ENCODE measurements around the gene BACH1. TPM values are rescaled to one million over a fixed set of nuclear protein-coding genes. Genes with fewer than 3 reads are reported as not detected.

The BACH1 gene
- total RNA-seq, 1 donor from 2014 or later = 83.2 TPM

DNA sequence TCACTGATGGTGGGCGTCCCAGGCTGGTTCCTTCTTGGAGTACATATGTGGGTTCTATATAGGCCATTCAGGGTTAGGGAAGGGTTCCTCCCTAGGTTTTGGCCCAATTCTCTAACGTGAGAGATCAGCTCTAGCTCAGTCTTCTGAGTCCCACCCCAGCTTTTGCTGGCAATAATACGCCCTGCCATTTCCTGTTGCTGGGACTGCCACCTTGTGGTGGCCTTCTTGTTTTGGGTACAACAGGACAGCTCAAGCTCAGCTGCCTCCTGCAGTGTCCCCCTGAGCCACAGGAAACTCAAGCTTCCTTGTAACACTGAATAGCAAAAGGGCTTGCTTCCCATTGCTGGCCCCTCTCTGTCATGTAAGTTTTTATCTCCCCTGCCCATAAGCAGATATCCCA, 77.8 kb downstream of the BACH1 start:
- Mint-ChIP-seq H3K4me1 (ENCODE audit: low read depth) (peaks cover under 1% of the 10 kb centered on the region), H3K9me3 (ENCODE audit: low read depth) (no peaks in the 10 kb centered on the region), H3K27ac (no peak overlapping the region)

DNA sequence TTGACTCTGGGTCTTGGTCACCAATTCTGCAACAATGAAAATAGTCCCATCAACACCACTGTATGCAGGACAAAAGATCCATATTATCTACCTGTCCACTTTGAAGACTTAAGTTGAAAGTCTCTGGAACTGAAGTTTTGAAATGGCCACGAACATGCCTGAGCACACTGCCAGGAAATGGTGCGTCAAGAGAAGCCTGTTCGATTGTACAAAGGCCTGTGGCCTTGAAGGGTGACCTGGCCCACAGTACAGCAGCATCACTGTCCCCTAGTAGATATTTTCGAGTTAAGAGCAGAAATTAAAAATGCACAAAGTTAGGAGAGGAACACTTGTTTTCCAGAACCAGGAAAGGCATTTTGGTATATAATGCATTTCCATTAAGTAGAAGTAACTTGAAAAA, 78.5 kb downstream of the BACH1 start:
- H3K36me3 Mint-ChIP-seq (ENCODE audit: insufficient read depth) = peaks cover 7% of the 10 kb centered on the region
- TF ChIP-seq, protein P1, sequence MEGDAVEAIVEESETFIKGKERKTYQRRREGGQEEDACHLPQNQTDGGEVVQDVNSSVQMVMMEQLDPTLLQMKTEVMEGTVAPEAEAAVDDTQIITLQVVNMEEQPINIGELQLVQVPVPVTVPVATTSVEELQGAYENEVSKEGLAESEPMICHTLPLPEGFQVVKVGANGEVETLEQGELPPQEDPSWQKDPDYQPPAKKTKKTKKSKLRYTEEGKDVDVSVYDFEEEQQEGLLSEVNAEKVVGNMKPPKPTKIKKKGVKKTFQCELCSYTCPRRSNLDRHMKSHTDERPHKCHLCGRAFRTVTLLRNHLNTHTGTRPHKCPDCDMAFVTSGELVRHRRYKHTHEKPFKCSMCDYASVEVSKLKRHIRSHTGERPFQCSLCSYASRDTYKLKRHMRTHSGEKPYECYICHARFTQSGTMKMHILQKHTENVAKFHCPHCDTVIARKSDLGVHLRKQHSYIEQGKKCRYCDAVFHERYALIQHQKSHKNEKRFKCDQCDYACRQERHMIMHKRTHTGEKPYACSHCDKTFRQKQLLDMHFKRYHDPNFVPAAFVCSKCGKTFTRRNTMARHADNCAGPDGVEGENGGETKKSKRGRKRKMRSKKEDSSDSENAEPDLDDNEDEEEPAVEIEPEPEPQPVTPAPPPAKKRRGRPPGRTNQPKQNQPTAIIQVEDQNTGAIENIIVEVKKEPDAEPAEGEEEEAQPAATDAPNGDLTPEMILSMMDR (IDR thresholded peaks at IDR 0.05; ENCODE audit: unreplicated experiment) = no peak
- H3K4me1 Mint-ChIP-seq (ENCODE audit: low read depth) = peaks cover 8% of the 10 kb centered on the region
- H3K9me3 Mint-ChIP-seq (ENCODE audit: low read depth) = no peaks in the 10 kb centered on the region
- H3K27ac Mint-ChIP-seq = no peak overlapping the region
- no peaks in the 10 kb centered on the region for H3K27me3 Mint-ChIP-seq
- DNase-seq (ENCODE audit: low spot score, unreplicated experiment) = no peak
- no peak overlapping the region for H3K4me3 Mint-ChIP-seq (ENCODE audit: low read depth)

More for the DNA sequence above, 77.8 kb downstream of the BACH1 start:
- H3K36me3 Mint-ChIP-seq (ENCODE audit: insufficient read depth) = peaks cover 7% of the 10 kb centered on the region
- TF ChIP-seq, protein P1 (IDR thresholded peaks at IDR 0.05; ENCODE audit: unreplicated experiment) = peak; percentile 48
- no peaks in the 10 kb centered on the region for H3K27me3 Mint-ChIP-seq
- no peak overlapping the region for H3K4me3 Mint-ChIP-seq (ENCODE audit: low read depth)
- DNase-seq (ENCODE audit: low spot score, unreplicated experiment) = no peak

DNA sequence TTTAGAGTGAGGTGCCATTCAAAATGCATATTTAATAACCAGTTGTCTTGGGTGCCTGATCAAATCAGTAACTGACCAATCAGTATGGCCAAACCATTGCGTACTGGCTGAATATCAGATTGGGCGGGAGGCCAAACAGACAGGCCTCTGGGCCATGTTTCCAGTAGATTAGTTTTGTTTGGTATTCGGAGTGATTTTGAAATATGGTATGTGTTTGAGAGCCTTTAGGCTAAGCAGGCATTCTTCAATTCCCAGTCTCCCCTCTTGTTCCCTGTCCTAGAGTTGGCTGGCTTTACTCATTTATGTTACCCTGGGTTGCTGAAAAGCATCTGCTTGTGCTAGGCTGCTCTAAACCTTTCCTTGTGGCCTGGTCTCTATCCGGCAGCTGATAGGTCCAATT, 80.1 kb downstream of the BACH1 start:
- TF ChIP-seq, protein P1 (IDR thresholded peaks at IDR 0.05; ENCODE audit: unreplicated experiment) = no peak
- DNase-seq (ENCODE audit: low spot score, unreplicated experiment) = no peak
- peaks cover 4% of the 10 kb centered on the region for H3K36me3 Mint-ChIP-seq (ENCODE audit: insufficient read depth)
- no peak overlapping the region for H3K4me3 Mint-ChIP-seq (ENCODE audit: low read depth)
- H3K27me3 Mint-ChIP-seq = no peaks in the 10 kb centered on the region
- no peak overlapping the region for H3K27ac Mint-ChIP-seq
- peaks cover 8% of the 10 kb centered on the region for H3K4me1 Mint-ChIP-seq (ENCODE audit: low read depth)
- no peaks in the 10 kb centered on the region for H3K9me3 Mint-ChIP-seq (ENCODE audit: low read depth)

DNA sequence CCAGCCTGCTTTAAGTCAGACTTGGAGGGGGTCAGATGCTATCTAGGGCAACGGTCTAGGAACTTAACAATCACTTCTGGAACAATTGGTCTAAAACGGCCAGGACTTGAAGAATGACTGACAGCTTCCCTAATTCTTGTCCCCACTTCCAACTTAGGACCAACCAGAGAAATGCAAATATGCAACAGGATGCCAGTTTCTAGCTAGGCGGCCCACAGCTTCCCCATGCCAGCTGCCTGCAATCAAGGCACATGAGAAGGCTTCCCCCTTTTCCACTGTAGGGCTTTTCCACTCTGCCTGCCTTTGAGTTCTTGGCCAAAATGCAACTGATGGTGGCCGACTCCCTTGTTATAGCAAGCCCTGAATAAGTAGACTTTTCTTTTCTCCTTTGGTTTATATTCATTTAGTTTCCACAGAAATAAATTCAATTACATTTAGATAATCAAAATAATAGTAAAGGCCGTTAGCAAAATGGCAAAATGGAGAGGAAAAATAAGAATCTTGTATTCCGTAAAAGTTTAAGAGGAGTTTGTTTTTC, 80.9 kb downstream of the BACH1 start:
- H3K27ac Mint-ChIP-seq = no peak overlapping the region

DNA sequence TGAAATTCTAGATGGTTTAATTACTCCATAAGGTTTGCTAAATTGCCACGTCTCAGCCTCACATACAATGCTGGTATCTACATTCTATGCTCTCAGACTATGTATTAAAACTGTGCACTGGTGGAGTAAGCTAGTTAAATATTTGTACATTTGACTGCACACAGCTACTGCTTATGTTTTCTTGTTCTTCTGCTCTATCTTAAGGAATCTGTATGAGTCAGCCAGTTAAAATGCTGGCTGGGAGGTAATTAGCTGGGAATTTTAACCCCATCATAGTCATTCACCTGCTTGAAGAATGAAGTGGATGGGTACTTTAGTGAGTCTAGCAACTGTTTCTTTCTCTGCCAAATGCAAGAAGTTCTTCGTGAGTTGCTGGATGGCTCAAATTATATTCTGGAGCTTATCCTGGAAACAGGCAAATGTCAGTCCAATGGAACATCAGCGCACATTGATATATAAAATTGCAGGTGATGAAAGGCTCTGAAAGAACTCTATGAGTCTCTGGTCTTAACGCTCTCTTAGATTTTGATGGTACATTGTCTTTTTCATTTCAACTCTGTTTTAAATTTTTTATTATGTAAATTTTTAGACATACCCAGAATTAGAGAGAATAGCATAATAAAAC, 83.4 kb downstream of the BACH1 start:
- Mint-ChIP-seq H3K4me3 (ENCODE audit: low read depth) (no peak overlapping the region), H3K9me3 (ENCODE audit: low read depth) (no peaks in the 10 kb centered on the region), H3K4me1 (ENCODE audit: low read depth) (peaks cover 8% of the 10 kb centered on the region), H3K36me3 (ENCODE audit: insufficient read depth) (peaks cover 1% of the 10 kb centered on the region), H3K27ac (peak overlapping the region; percentile 57), H3K27me3 (no peaks in the 10 kb centered on the region)
- DNase-seq (ENCODE audit: low spot score, unreplicated experiment) = no peak
- TF ChIP-seq, protein P1 (IDR thresholded peaks at IDR 0.05; ENCODE audit: unreplicated experiment) = no peak

More for the DNA sequence above, 80.9 kb downstream of the BACH1 start:
- H3K36me3 Mint-ChIP-seq (ENCODE audit: insufficient read depth) = peaks cover 3% of the 10 kb centered on the region
- no peak overlapping the region for H3K4me3 Mint-ChIP-seq (ENCODE audit: low read depth)
- no peak for DNase-seq (ENCODE audit: low spot score, unreplicated experiment)
- peaks cover 8% of the 10 kb centered on the region for H3K4me1 Mint-ChIP-seq (ENCODE audit: low read depth)
- no peaks in the 10 kb centered on the region for H3K27me3 Mint-ChIP-seq
- TF ChIP-seq, protein P1 (IDR thresholded peaks at IDR 0.05; ENCODE audit: unreplicated experiment) = no peak
- no peaks in the 10 kb centered on the region for H3K9me3 Mint-ChIP-seq (ENCODE audit: low read depth)
